SK-N-SH treated with all-trans-retinoic acid at 6 μM for 48 hours (cell line): ENCODE measurements around the gene CTBP2.

Experiments used
- ATAC-seq: fragments of 200-7000 bp; cut with Tn5 transposase; 3 replicates; pipeline ENCODE4 v1.9.1; 2020; ENCODE audit warnings: mild to moderate bottlenecking, moderate library complexity
- ARNTL ChIP-seq: fragments of 450-650 bp; formaldehyde crosslinking; IDR thresholded peaks from 2 replicates; pipeline ENCODE4 v1.5.0; 2020; ENCODE audit warnings: low read depth, mild to moderate bottlenecking, moderate library complexity, borderline replicate concordance
- CREB5 ChIP-seq: fragments of 250-450 bp; sonication (Bioruptor Pico); IDR thresholded peaks from 2 replicates; pipeline ENCODE4 v1.5.1; 2020; ENCODE audit warnings: low read depth, mild to moderate bottlenecking, moderate library complexity
- CSDC2 ChIP-seq: fragments of 250-450 bp; sonication (Bioruptor Pico); IDR thresholded peaks from 2 replicates; pipeline ENCODE4 v1.5.0; 2020; ENCODE audit warnings: mild to moderate bottlenecking, moderate library complexity
- CSRNP3 ChIP-seq: fragments of 250-450 bp; sonication (Bioruptor Pico); IDR thresholded peaks from 2 replicates; pipeline ENCODE4 v1.5.1; 2021; ENCODE audit warnings: mild to moderate bottlenecking, moderate library complexity
- ESRRG ChIP-seq: fragments of 250-450 bp; sonication (Bioruptor Pico); IDR thresholded peaks from 2 replicates; pipeline ENCODE4 v1.6.1; 2021; ENCODE audit warnings: mild to moderate bottlenecking
- GLIS3 ChIP-seq: fragments of 250-450 bp; sonication (Bioruptor Pico); IDR thresholded peaks from 2 replicates; pipeline ENCODE4 v1.5.0; 2020; ENCODE audit warnings: mild to moderate bottlenecking, moderate library complexity
- ISL1 ChIP-seq: fragments of 250-450 bp; sonication (Bioruptor Pico); IDR thresholded peaks from 2 replicates; pipeline ENCODE4 v2.1.2; 2022; ENCODE audit warnings: mild to moderate bottlenecking, moderate library complexity
- OSR1 ChIP-seq: fragments of 250-450 bp; sonication (Bioruptor Pico); IDR thresholded peaks from 2 replicates; pipeline ENCODE4 v1.8.0; 2022; ENCODE audit warnings: moderate library complexity, mild to moderate bottlenecking, inconsistent platforms
- PATZ1 ChIP-seq: fragments of 250-450 bp; sonication (Bioruptor Pico); IDR thresholded peaks from 2 replicates; pipeline ENCODE4 v1.8.0; 2020; ENCODE audit warnings: mild to moderate bottlenecking, moderate library complexity, borderline replicate concordance
- PPARA ChIP-seq: fragments of 250-450 bp; sonication (Bioruptor Pico); IDR thresholded peaks from 2 replicates; pipeline ENCODE4 v1.5.0; 2020; ENCODE audit warnings: mild to moderate bottlenecking, borderline replicate concordance
- RARB ChIP-seq: fragments of 250-450 bp; sonication (Bioruptor Pico); IDR thresholded peaks from 2 replicates; pipeline ENCODE4 v1.8.0; 2021; ENCODE audit warnings: mild to moderate bottlenecking, moderate library complexity
- TCF4 ChIP-seq: fragments of 250-450 bp; sonication (Bioruptor Pico); IDR thresholded peaks from 2 replicates; pipeline ENCODE4 v1.8.0; 2021; ENCODE audit warnings: mild to moderate bottlenecking, moderate library complexity, borderline replicate concordance
- TOX ChIP-seq: fragments of 250-450 bp; sonication (Bioruptor Pico); IDR thresholded peaks from 2 replicates; pipeline ENCODE4 v1.8.0; 2021; ENCODE audit warnings: mild to moderate bottlenecking, moderate library complexity, borderline replicate concordance
- TSHZ2 ChIP-seq: fragments of 250-450 bp; sonication (Bioruptor Pico); IDR thresholded peaks from 2 replicates; pipeline ENCODE4 v1.5.0; 2020; ENCODE audit warnings: mild to moderate bottlenecking, moderate library complexity
- ZC3H10 ChIP-seq: fragments of 250-450 bp; sonication (Bioruptor Pico); IDR thresholded peaks from 2 replicates; pipeline ENCODE4 v1.5.1; 2021; ENCODE audit warnings: mild to moderate bottlenecking, moderate library complexity
- ZFP3 ChIP-seq: fragments of 250-450 bp; sonication (Bioruptor Pico); IDR thresholded peaks from 2 replicates; pipeline ENCODE4 v1.5.0; 2020; ENCODE audit warnings: mild to moderate bottlenecking, moderate library complexity
- ZFP30 ChIP-seq: fragments of 450-650 bp; formaldehyde crosslinking; IDR thresholded peaks from 2 replicates; pipeline ENCODE4 v1.5.0; 2022; ENCODE audit warnings: mild to moderate bottlenecking, moderate library complexity
- ZNF70 ChIP-seq: fragments of 450-650 bp; formaldehyde crosslinking; IDR thresholded peaks from 2 replicates; pipeline ENCODE4 v1.5.0; 2020; ENCODE audit warnings: mild to moderate bottlenecking, moderate library complexity
- ZNF8 ChIP-seq: fragments of 450-650 bp; formaldehyde crosslinking; IDR thresholded peaks from 2 replicates; pipeline ENCODE4 v1.5.0; 2020; ENCODE audit warnings: mild to moderate bottlenecking, moderate library complexity

Gene CTBP2

GRCh38 chr10:125027871-125028869 lies 132.2 kb downstream of the CTBP2 start:
- ATAC-seq = no peak
- TF ChIP-seq ZFP30 (CRISPR knock-in tag) = no peak
- TF ChIP-seq ISL1 = no peak
- no peak for TF ChIP-seq TSHZ2
- no peak for TF ChIP-seq PATZ1 (CRISPR knock-in tag)
- TF ChIP-seq TCF4 = no peak
- TF ChIP-seq RARB (CRISPR knock-in tag) = no peak
- no peak for TF ChIP-seq PPARA
- TF ChIP-seq GLIS3 (CRISPR knock-in tag) = no peak
- TF ChIP-seq ZFP3 (CRISPR knock-in tag) = no peak
- no peak for TF ChIP-seq ARNTL
- TF ChIP-seq TOX (CRISPR knock-in tag) = no peak
- TF ChIP-seq CSDC2 (CRISPR knock-in tag) = no peak
- no peak for TF ChIP-seq CREB5
- no peak for TF ChIP-seq ZNF8 (CRISPR knock-in tag)
- no peak for TF ChIP-seq ZNF70 (CRISPR knock-in tag)
- no peak for TF ChIP-seq ZC3H10 (CRISPR knock-in tag)
- no peak for TF ChIP-seq OSR1 (CRISPR knock-in tag)
- no peak for TF ChIP-seq CSRNP3 (CRISPR knock-in tag)

GRCh38 chr10:125026974-125027735 lies 133.2 kb downstream of the CTBP2 start:
- TF ChIP-seq TSHZ2 (no peak), ESRRG (CRISPR knock-in tag) (no peak), ISL1 (no peak), PATZ1 (CRISPR knock-in tag) (no peak)
- TF ChIP-seq, all 23 proteins: peak for 0
- ATAC-seq = no peak
